ENCODE data around the gene SCRN2.

SCRN2 gene

DNA sequence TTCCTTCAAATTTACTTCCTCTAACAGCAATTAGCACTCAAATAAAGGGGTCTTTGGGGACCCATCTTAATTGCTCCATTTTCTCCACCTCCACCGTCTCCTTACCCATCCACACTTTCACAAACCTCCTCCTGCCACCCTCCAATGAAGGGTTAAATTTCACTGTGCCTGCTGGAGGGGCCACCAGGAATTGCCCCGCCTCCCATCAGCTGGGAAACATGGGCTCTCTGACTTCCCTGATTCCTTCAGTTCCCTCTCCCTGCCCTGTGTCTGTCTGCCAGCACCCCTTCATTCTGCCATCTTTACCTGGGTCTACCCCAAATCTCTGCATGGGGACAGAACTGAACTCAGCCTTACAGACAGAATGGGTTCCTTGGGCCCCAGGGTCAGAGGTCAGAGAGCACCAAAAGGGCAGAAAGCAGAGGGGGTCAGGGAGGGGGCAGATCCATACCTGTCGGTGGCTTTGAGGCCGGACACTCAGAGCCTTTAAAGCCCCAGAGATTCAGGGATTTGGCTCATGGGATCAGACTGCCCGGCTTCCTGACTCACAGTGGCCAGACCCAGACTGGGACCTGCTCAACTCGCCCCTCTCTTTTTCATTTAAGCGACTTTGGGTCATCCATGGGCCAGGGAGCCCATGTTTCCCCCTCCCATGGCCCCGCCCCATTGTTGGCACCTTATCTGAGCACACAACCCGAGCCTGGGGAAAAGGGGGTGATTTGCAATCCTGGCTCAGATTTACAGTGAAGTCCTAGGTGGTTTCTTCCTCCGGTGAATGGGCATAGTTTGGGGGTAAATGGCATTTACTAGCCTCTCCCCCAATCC is 37.3 kb upstream of the SCRN2 start:
- peak; percentile 39 for DNase-seq
- no peak overlapping the region for H3K4me3 ChIP-seq (ENCODE audit: low read depth, low read length)
- H3K27me3 ChIP-seq (ENCODE audit: insufficient read depth, low read depth, severe bottlenecking), result no peaks in the 10 kb centered on the region
- peak overlapping the region; percentile 10; the same call in 1 of the 2 replicates for H3K27ac ChIP-seq
- TF ChIP-seq, protein P1, sequence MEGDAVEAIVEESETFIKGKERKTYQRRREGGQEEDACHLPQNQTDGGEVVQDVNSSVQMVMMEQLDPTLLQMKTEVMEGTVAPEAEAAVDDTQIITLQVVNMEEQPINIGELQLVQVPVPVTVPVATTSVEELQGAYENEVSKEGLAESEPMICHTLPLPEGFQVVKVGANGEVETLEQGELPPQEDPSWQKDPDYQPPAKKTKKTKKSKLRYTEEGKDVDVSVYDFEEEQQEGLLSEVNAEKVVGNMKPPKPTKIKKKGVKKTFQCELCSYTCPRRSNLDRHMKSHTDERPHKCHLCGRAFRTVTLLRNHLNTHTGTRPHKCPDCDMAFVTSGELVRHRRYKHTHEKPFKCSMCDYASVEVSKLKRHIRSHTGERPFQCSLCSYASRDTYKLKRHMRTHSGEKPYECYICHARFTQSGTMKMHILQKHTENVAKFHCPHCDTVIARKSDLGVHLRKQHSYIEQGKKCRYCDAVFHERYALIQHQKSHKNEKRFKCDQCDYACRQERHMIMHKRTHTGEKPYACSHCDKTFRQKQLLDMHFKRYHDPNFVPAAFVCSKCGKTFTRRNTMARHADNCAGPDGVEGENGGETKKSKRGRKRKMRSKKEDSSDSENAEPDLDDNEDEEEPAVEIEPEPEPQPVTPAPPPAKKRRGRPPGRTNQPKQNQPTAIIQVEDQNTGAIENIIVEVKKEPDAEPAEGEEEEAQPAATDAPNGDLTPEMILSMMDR (IDR thresholded peaks at IDR 0.05; ENCODE audit: low read depth, low read length), result no peak
- no peaks in the 10 kb centered on the region for H3K36me3 ChIP-seq
- no peaks in the 10 kb centered on the region for H3K9me3 ChIP-seq (ENCODE audit: severe bottlenecking)

DNA sequence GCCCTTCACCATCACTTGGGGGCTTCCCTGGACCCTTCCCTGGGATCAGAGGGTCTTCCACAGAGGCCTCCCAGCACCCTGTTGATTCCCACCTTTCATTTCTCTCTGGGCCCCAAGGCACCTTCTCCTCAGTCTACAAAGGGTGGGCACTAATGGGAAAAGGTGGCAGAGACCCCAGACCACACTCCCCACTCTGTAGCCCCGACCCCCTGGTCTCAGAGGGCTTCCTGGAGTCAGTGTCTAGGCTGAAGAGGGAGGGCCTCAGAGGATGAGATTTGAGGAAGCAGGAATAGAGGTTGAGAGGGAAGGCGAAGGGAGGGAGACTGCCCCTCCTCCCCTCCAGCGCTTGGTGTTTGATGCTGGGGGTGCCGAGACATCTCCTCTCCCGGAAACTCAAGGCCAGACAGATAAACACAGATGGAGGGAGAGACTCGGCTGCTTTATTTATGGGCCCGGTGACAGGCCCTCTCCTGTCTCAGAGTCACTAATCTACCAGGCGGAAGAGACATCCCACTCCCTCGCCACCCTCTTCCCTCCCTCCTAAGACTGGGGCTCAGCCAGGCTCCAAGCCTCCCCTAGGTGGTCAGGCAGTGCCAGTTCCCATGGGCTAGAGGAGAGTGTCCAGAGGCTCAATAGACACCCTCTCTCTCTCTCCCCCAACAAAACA is 36.4 kb upstream of the SCRN2 start:
- TF ChIP-seq, protein P1 (IDR thresholded peaks at IDR 0.05; ENCODE audit: low read depth, low read length), result no peak
- no peak overlapping the region for H3K4me3 ChIP-seq (ENCODE audit: low read depth, low read length)
- peak; percentile 67 for DNase-seq
- no peaks in the 10 kb centered on the region for H3K9me3 ChIP-seq (ENCODE audit: severe bottlenecking)
- H3K27ac ChIP-seq, result peak overlapping the region; percentile 50
- H3K36me3 ChIP-seq, result no peaks in the 10 kb centered on the region
- no peaks in the 10 kb centered on the region for H3K27me3 ChIP-seq (ENCODE audit: insufficient read depth, low read depth, severe bottlenecking)

DNA sequence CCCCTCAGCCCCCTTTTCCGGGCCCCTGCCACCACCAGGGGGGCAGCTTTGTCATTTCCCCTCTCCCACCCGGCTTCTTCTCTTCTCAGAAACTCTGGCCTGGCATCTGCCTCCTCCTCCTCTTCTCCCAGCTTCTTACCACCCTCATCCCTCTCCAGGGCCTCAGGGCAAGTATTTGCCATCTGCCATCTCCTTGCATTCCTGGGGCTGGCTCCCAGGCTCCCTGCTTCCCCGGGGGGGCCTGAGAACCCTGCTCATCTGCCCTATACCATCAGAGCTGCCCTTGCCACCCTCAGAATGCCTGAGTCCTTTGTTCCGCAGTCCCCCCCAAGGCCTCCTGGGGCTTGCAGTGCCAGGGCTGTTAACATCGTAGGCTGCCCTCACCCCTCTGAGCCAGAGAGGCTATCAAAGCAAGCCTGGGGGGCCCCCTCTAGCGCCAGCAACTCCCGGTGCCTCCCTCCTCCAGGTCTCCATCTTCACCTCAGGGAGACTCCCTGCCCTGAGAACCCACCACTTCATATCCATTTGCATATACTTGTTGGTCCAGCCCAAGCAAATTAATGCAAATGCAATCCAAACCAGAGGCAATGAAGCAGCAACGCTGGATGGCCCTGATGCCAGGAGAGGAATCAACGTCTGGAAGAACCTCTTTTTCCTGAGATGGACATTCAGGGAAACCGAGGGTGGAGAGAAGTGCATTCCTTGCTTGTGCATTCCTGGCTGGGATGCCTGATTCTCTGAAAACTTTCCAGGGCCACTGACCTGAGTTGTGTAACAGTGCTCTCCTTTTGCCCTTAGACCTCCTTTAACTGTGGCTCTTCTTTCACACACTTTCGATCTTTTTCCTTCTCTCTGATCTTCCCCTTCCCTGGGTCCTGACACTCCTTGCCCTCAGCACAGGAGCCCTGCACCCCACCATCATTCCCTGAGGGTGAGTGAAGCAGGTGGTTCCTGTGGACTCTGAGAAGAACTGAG is 34.2 kb upstream of the SCRN2 start:
- H3K27me3 ChIP-seq (ENCODE audit: insufficient read depth, low read depth, severe bottlenecking), result no peaks in the 10 kb centered on the region
- TF ChIP-seq, protein P1 (IDR thresholded peaks at IDR 0.05; ENCODE audit: low read depth, low read length), result no peak

DNA sequence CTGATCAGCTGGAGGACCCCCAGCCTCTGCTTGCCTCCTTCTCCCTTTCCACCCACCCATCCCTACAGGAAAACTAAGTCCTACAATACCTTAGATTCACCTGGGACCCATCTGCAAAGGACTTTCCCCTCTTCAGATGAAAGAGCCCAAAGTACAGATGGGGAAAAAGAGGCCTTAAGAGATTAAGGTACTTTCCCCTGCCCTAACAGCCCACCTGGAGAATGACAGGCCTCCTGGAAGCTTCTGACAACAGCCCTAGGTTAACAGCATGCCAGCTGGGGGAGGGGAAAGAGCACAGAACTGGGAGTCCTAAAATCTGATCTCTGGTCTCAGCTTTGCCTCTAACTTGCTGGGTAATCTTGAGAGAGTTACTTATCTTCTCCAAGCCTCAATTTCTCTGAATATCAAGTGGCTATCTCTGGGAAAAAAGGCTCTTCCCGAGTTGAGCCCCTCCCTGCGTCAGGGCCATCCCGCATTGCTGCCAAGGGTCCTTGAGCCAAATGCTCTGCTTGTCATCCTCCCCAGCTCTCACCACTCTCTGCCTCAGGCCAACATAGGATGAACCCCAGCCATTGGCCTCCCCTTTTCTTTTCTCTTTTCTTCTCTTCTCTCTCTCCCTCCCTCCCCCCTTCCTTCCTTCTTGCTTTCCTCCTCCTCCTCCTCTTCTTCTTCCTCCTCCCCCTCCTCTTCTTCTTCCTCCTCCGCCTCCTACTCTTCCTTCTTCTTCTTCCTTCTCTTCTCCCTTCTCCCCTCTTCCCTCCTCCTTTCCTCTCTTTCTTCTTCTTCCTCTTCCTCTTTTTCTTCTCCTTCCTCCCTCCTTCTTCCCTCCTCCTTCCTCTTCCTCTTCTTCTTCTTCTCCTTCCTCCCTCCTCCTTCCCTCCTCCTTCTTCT is 32.4 kb upstream of the SCRN2 start:
- Histone ChIP-seq H3K27me3 (ENCODE audit: insufficient read depth, low read depth, severe bottlenecking) (no peaks in the 10 kb centered on the region), H3K27ac (no peak overlapping the region), H3K4me3 (ENCODE audit: low read depth, low read length) (no peak overlapping the region), H3K36me3 (no peaks in the 10 kb centered on the region), H3K9me3 (ENCODE audit: severe bottlenecking) (no peaks in the 10 kb centered on the region)
- no peak for DNase-seq
- TF ChIP-seq, protein P1 (IDR thresholded peaks at IDR 0.05; ENCODE audit: low read depth, low read length), result no peak

More for the DNA sequence above, 34.2 kb upstream of the SCRN2 start:
- no peak overlapping the region for H3K4me3 ChIP-seq (ENCODE audit: low read depth, low read length)
- H3K36me3 ChIP-seq, result no peaks in the 10 kb centered on the region
- no peak for DNase-seq
- no peak overlapping the region for H3K27ac ChIP-seq
- no peaks in the 10 kb centered on the region for H3K9me3 ChIP-seq (ENCODE audit: severe bottlenecking)

DNA sequence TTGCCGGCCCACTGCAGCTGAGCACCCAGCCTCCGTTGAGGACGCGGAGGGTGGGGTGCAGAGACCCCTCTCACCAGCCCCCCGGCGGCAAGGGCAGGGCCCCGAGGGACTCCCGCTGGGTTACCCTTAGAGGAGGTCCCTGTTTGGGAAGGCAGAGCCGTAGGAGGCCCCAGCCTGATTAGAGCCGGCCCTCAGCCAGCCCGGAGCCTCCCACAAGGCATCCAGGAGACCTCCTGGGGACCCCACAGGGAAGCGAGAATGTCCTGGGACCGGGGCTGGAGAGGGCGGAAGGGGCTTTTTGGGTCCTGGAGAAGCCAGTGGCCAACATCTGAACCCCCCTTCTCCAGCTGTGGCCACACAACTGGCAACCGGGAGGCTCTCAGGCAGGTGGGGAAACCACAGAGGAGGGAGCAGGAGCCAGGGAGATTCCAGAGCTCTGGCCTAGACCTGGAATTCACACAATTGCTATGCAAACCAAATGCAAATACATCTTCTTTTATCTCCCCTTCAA is 31.6 kb upstream of the SCRN2 start:
- TF ChIP-seq, protein P1 (IDR thresholded peaks at IDR 0.05; ENCODE audit: low read depth, low read length), result no peak
- Histone ChIP-seq H3K9me3 (ENCODE audit: severe bottlenecking) (no peaks in the 10 kb centered on the region), H3K4me3 (ENCODE audit: low read depth, low read length) (no peak overlapping the region), H3K27ac (no peak overlapping the region), H3K36me3 (no peaks in the 10 kb centered on the region), H3K27me3 (ENCODE audit: insufficient read depth, low read depth, severe bottlenecking) (no peaks in the 10 kb centered on the region)
- no peak for DNase-seq

All from WERI-Rb-1 (cell line).